Aorta (tissue), 5 donors: Measurements from ENCODE around the gene MEGF8. TPM values are rescaled to one million over a fixed set of nuclear protein-coding genes. Genes with fewer than 3 reads are reported as not detected.
"Not testable (repeated sequence)": the region's sequence is repeated elsewhere in the genome, so short reads cannot be mapped to it uniquely, and the experiment has no call there.

Experiments used
- ATAC-seq: fragments of 200-7000 bp; cut with Tn5 transposase; one replicate; pipeline ENCODE4 v1.9.1; 2022; ENCODE audit warnings: moderate library complexity; ENCODE audit not compliant: low FRiP score
- DNase-seq, 2 donors: peaks; one replicate each; pipeline ENCODE4 v3.0.0-alpha.2; 2020
- H3K27ac ChIP-seq, 2 donors: one replicate each; pipeline ENCODE4 v1.5.1; 2013; ENCODE audit warnings: low read length in 2 of 2, mild to moderate bottlenecking in 2 of 2, moderate library complexity in 2 of 2, control low read depth in 1 of 2, inconsistent platforms in 1 of 2, low read depth in 1 of 2
- H3K27me3 ChIP-seq, 2 donors: one replicate each; pipeline ENCODE4 v1.6.1; 2013; ENCODE audit warnings: control low read depth in 1 of 2, low read length in 1 of 2, mild to moderate bottlenecking in 1 of 2, moderate library complexity in 1 of 2; ENCODE audit not compliant: insufficient read depth in 2 of 2, control insufficient read depth in 1 of 2
- H3K36me3 ChIP-seq, 2 donors: one replicate each; pipeline ENCODE4 v1.6.1; 2013; ENCODE audit warnings: control low read depth in 1 of 2, low read length in 1 of 2, mild to moderate bottlenecking in 1 of 2; ENCODE audit not compliant: insufficient read depth in 2 of 2, control insufficient read depth in 1 of 2
- H3K4me1 ChIP-seq, 2 donors: one replicate each; pipeline ENCODE4 v1.6.1; 2013; ENCODE audit warnings: low read length in 2 of 2, control low read depth in 1 of 2, mild to moderate bottlenecking in 1 of 2, moderate library complexity in 1 of 2; ENCODE audit not compliant: insufficient read depth in 2 of 2, control insufficient read depth in 1 of 2
- H3K4me3 ChIP-seq, 2 donors: one replicate each; pipeline ENCODE4 v1.5.1; 2013; ENCODE audit warnings: low read length in 2 of 2, control low read depth in 1 of 2, mild to moderate bottlenecking in 1 of 2
- H3K9me3 ChIP-seq: one replicate; pipeline ENCODE4 v1.6.1; 2013; ENCODE audit warnings: mild to moderate bottlenecking, low read length; ENCODE audit not compliant: control insufficient read depth
- WGBS, 2 donors: extraction: QIAGEN DNeasy Blood & Tissue Kit; methylation state at CpG; one replicate each; pipeline ENCODE4 v1.1.7; 2013; 5-methylcytosine and 5-hydroxymethylcytosine counted together
- intact Hi-C, 2 donors: fragments of 100-400 bp; cut with DNase I; formaldehyde crosslinking; loops; one replicate each; pipeline versions ENCODE4 v1.14.2 to v1.15.0; 2022
- polyA plus RNA-seq, 2 donors: library from polyadenylated mRNA; stranded (reverse); fragments of 200-250 nt; gene quantifications; one replicate each; pipeline ENCODE4 v1.2.3, GENCODE V29; 2013
- total RNA-seq, 2 donors: library from RNA; stranded (reverse); fragmentation: NEBNext Ultra II Directional; extraction: Animal tissue kit (Norgen Biotek cat#: 25700); gene quantifications; one replicate each; pipeline ENCODE4 v1.2.1, GENCODE V29; 2021
- donor health status: healthy with polysubstance abuse.
- donor health status: Bipolar disorder and iron deficiency.
- donor health status: DM: no; HTN: no; CAD: no.
- donor health status: DM: no; HTN: no; CAD: no.
- donor health status: DM: yes; HTN: yes; CAD: no.

The MEGF8 gene
- total and polyA plus RNA-seq, 4 donors, result 5.9 to 26.4 (median 12.3) TPM

- peaks cover 0 to 3% of the 10 kb centered on the region in 2 donors for H3K36me3 ChIP-seq
- WGBS, 2 donors, result 90 to 94% methylated on average over 19 of the region's 19 CpGs
Measured at GRCh38 chr19:42335971-42336370, 10.5 kb downstream of the MEGF8 start.

GRCh38 chr19:42339126-42339860, 13.9 kb downstream of the MEGF8 start:
- H3K9me3 ChIP-seq, H3K36me3 ChIP-seq, H3K27me3 ChIP-seq, intact Hi-C loops, H3K4me3 ChIP-seq, ATAC-seq, H3K27ac ChIP-seq, DNase-seq, H3K4me1 ChIP-seq: not testable (repeated sequence)
- 84 to 87% methylated on average over 7 of the region's 7 CpGs for WGBS, 2 donors

More at GRCh38 chr19:42335971-42336370, 10.5 kb downstream of the MEGF8 start:
- H3K27ac ChIP-seq, result no peak overlapping the region
- H3K27me3 ChIP-seq, result no peaks in the 10 kb centered on the region
- H3K4me3 ChIP-seq, result no peak overlapping the region
- no peaks in the 10 kb centered on the region for H3K4me1 ChIP-seq
- intact Hi-C loops, result no loop called here
- H3K9me3 ChIP-seq, result no peaks in the 10 kb centered on the region
- ATAC-seq (no peak), DNase-seq (no peak)

GRCh38 chr19:42339922-42340321, 14.5 kb downstream of the MEGF8 start:
- H3K36me3 ChIP-seq, intact Hi-C loops, DNase-seq, H3K9me3 ChIP-seq, H3K27me3 ChIP-seq, H3K27ac ChIP-seq, H3K4me1 ChIP-seq, H3K4me3 ChIP-seq, ATAC-seq: not testable (repeated sequence)
- WGBS, 2 donors, result 94 to 95% methylated on average over 4 of the region's 4 CpGs

- Histone ChIP-seq H3K36me3 (peaks cover 0 to 4% of the 10 kb centered on the region in 2 donors), H3K27ac (no peak overlapping the region), H3K9me3 (no peaks in the 10 kb centered on the region), H3K27me3 (no peaks in the 10 kb centered on the region), H3K4me1 (no peaks in the 10 kb centered on the region), H3K4me3 (no peak overlapping the region)
- WGBS, 2 donors, result 77 to 80% methylated on average over 17 of the region's 17 CpGs
- no peak for DNase-seq
- ATAC-seq, result no peak
- intact Hi-C loops, result no loop called here
Measured at GRCh38 chr19:42343344-42344110, 18.1 kb downstream of the MEGF8 start.

GRCh38 chr19:42344336-42344893, 19.0 kb downstream of the MEGF8 start:
- H3K36me3 ChIP-seq, result peaks cover 0 to 4% of the 10 kb centered on the region in 2 donors
- H3K27me3 ChIP-seq, result no peaks in the 10 kb centered on the region
- H3K4me1 ChIP-seq, result no peaks in the 10 kb centered on the region
- 88% methylated on average over 18 of the region's 18 CpGs for WGBS, 2 donors
- no peaks in the 10 kb centered on the region for H3K9me3 ChIP-seq
- no peak overlapping the region for H3K4me3 ChIP-seq
- intact Hi-C loops, result no loop called here
- ATAC-seq (no peak), DNase-seq (no peak)
- H3K27ac ChIP-seq, result no peak overlapping the region

GRCh38 chr19:42345191-42345812, 19.9 kb downstream of the MEGF8 start:
- ATAC-seq, result no peak
- intact Hi-C loops, result no loop called here
- no peaks in the 10 kb centered on the region for H3K27me3 ChIP-seq
- no peak overlapping the region for H3K4me3 ChIP-seq
- DNase-seq, result no peak
- peaks cover 0 to 4% of the 10 kb centered on the region in 2 donors for H3K36me3 ChIP-seq
- WGBS, 2 donors, result 84 to 85% methylated on average over 6 of the region's 6 CpGs
- H3K4me1 ChIP-seq, result no peaks in the 10 kb centered on the region
- no peak overlapping the region for H3K27ac ChIP-seq
- no peaks in the 10 kb centered on the region for H3K9me3 ChIP-seq

GRCh38 chr19:42348211-42348610, 22.8 kb downstream of the MEGF8 start:
- 94 to 96% methylated on average over 14 of the region's 14 CpGs for WGBS, 2 donors
- intact Hi-C loops, result no loop called here
- H3K36me3 ChIP-seq, result peaks cover 0 to 2% of the 10 kb centered on the region in 2 donors
- H3K9me3 ChIP-seq, result no peaks in the 10 kb centered on the region
- H3K4me1 ChIP-seq, result no peaks in the 10 kb centered on the region
- no peak for DNase-seq
- no peak overlapping the region for H3K27ac ChIP-seq
- ATAC-seq, result no peak
- H3K27me3 ChIP-seq, result no peaks in the 10 kb centered on the region
- H3K4me3 ChIP-seq, result no peak overlapping the region

GRCh38 chr19:42349378-42350107, 24.1 kb downstream of the MEGF8 start:
- intact Hi-C loops, result no loop called here
- no peaks in the 10 kb centered on the region for H3K9me3 ChIP-seq
- no peak overlapping the region for H3K27ac ChIP-seq
- no peaks in the 10 kb centered on the region for H3K27me3 ChIP-seq
- H3K4me3 ChIP-seq, result no peak overlapping the region
- H3K36me3 ChIP-seq, result peaks cover 0 to 2% of the 10 kb centered on the region in 2 donors
- H3K4me1 ChIP-seq, result no peaks in the 10 kb centered on the region
- WGBS, 2 donors, result 93 to 98% methylated on average over 9 to 14 of the region's 14 CpGs
- no peak for DNase-seq
- no peak for ATAC-seq
